Camera-type eye (tissue), 1 donor: ENCODE measurements around the gene GALNT9. TPM values are rescaled to one million over a fixed set of nuclear protein-coding genes. Genes with fewer than 3 reads are reported as not detected.

Experiments
- total RNA-seq: library from RNA; depleted of rRNA; stranded (reverse); fragments of >200 nt; gene quantifications from one replicate; pipeline ENCODE4 v1.2.3, GENCODE V29; 2014

GALNT9 gene
- total RNA-seq, result 10.7 TPM

GRCh38 chr12:132329036-132329719 is at the start of gene GALNT9:
Gene GALNT9, minus strand, starts transcription at chr12:132329589. Its CDS starts 386 bp downstream, at chr12:132329203.

Other genes with a start within 250 kb of the GALNT9 start
- 16.9 TPM for gene DDX51, start 185.3 kb downstream of the GALNT9 start, total RNA-seq
- 7.6 TPM for gene NOC4L, start 185.1 kb downstream of the GALNT9 start, total RNA-seq
- 27.1 TPM for gene FBRSL1, start 160.6 kb upstream of the GALNT9 start, total RNA-seq